Measurements from ENCODE around the gene DACT2. TPM values are rescaled to one million over a fixed set of nuclear protein-coding genes. Genes with fewer than 3 reads are reported as not detected.
A peak's percentile ranks its signal among the peaks of the same experiment; 100 is the strongest.

Gene DACT2
- polyA plus RNA-seq, 2 donors, result 0.83 to 1.2 TPM

DNA sequence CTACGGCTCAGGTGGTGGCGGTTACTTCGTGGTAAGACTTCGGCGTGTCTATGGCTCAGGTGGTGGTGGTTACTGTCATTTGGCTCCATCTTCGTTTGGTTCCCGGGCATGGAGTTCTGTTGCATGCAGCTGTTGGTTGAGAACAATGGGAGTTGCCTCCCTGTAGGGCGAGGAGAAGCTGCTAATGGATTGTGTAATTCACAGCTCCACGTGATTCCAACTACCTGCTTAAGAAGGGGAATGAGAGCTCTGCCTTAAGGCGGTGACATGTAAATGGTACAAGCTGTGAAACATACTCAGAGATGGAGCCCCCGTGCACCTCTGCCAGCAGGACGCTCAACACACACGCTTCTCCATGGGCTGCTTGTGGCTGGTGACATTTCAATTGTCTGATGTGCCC, 12.4 kb upstream of the DACT2 start:
- H3K27me3 ChIP-seq (ENCODE audit: control insufficient read depth in 1 of 2, insufficient read depth in 2 of 2, low read length in 2 of 2), result no peaks in the 10 kb centered on the region
- peaks cover 0 to 3% of the 10 kb centered on the region in 2 donors for H3K4me1 ChIP-seq (ENCODE audit: control insufficient read depth in 2 of 2, insufficient read depth in 2 of 2, low read length in 1 of 2)
- 51 to 54% methylated on average over 13 of the region's 13 CpGs for WGBS, 2 donors
- peak overlapping the region in 1 of 2 donors; percentile 1 for H3K27ac ChIP-seq (ENCODE audit: low read depth in 2 of 2, low read length in 1 of 2)
- H3K9me3 ChIP-seq (ENCODE audit: control insufficient read depth in 2 of 2, insufficient read depth in 1 of 2, low read depth in 1 of 2, low read length in 1 of 2), result peaks cover 0 to 3% of the 10 kb centered on the region in 2 donors
- H3K4me3 ChIP-seq (ENCODE audit: low read depth in 1 of 2, low read length in 2 of 2), result no peak overlapping the region
- no peaks in the 10 kb centered on the region for H3K36me3 ChIP-seq (ENCODE audit: control insufficient read depth in 2 of 2, insufficient read depth in 2 of 2, low read length in 1 of 2)

DNA sequence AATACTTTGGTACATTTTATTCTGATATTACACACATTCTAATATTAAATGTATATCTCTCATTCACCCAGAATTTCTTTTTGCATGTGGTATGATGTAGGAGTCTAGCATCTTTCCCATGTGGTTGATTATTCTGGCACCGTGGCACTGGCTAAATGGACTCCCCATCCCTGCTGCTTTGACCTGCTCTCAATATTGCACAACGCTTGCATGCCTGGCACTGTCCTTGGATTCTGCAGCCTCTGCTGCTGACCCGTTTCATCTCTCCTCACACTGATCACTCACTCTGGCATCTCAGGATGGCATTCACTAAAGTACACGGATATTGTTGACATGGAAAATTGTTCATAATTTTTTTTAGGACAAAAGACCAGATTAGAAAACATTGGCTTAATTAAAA, 11.5 kb upstream of the DACT2 start:
- WGBS, 2 donors, result 82 to 85% methylated on average over 4 of the region's 4 CpGs
- Histone ChIP-seq H3K4me3 (ENCODE audit: low read depth in 1 of 2, low read length in 2 of 2) (no peak overlapping the region), H3K27me3 (ENCODE audit: control insufficient read depth in 1 of 2, insufficient read depth in 2 of 2, low read length in 2 of 2) (no peaks in the 10 kb centered on the region), H3K4me1 (ENCODE audit: control insufficient read depth in 2 of 2, insufficient read depth in 2 of 2, low read length in 1 of 2) (peaks cover 0 to 3% of the 10 kb centered on the region in 2 donors), H3K27ac (ENCODE audit: low read depth in 2 of 2, low read length in 1 of 2) (no peak overlapping the region), H3K36me3 (ENCODE audit: control insufficient read depth in 2 of 2, insufficient read depth in 2 of 2, low read length in 1 of 2) (no peaks in the 10 kb centered on the region), H3K9me3 (ENCODE audit: control insufficient read depth in 2 of 2, insufficient read depth in 1 of 2, low read depth in 1 of 2, low read length in 1 of 2) (peaks cover 0 to 3% of the 10 kb centered on the region in 2 donors)

DNA sequence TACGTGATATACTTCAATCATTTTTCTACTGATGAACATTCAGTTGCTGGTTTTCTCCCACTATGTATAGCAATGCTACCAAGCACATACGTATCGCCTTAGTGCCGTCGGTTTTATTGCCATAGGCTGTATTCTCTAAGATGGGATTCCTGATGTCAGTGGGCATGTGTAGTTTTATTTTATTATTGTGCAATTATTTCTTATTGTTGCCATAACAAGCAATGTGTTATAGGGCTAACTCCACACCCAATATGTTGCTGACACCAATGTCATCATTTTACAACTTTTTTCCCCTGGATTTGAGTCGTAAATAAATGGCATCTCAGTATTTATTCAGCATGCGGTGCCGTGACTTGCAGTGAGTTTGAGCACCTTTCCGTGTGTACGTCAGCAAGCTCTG, 10.8 kb upstream of the DACT2 start:
- H3K4me1 ChIP-seq (ENCODE audit: control insufficient read depth in 2 of 2, insufficient read depth in 2 of 2, low read length in 1 of 2), result peaks cover 0 to 3% of the 10 kb centered on the region in 2 donors
- WGBS, 2 donors, result 90 to 91% methylated on average over 10 of the region's 10 CpGs
- no peak overlapping the region for H3K4me3 ChIP-seq (ENCODE audit: low read depth in 1 of 2, low read length in 2 of 2)
- H3K9me3 ChIP-seq (ENCODE audit: control insufficient read depth in 2 of 2, insufficient read depth in 1 of 2, low read depth in 1 of 2, low read length in 1 of 2), result peaks cover 0 to 3% of the 10 kb centered on the region in 2 donors
- H3K27me3 ChIP-seq (ENCODE audit: control insufficient read depth in 1 of 2, insufficient read depth in 2 of 2, low read length in 2 of 2), result no peaks in the 10 kb centered on the region
- no peaks in the 10 kb centered on the region for H3K36me3 ChIP-seq (ENCODE audit: control insufficient read depth in 2 of 2, insufficient read depth in 2 of 2, low read length in 1 of 2)
- no peak overlapping the region for H3K27ac ChIP-seq (ENCODE audit: low read depth in 2 of 2, low read length in 1 of 2)

DNA sequence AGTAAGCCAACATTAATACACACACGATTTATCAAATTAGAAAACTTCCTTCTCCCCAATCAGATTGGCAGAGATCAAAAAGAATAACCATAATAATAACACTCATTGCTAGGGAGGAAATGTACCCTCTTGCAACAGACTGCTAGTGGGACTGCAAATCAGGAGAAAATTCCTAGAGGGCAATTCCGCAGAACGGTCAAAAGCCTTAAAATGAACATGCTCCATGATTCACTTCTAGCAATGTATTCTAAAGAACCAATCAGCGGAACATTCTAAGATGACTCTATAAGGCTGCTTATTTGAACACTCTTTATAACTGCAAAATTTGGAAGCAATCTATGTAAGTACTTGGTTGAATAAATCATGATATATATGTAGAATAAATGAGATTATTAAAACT, 8.5 kb upstream of the DACT2 start:
- Histone ChIP-seq H3K27ac (ENCODE audit: low read depth in 2 of 2, low read length in 1 of 2) (no peak overlapping the region), H3K9me3 (ENCODE audit: control insufficient read depth in 2 of 2, insufficient read depth in 1 of 2, low read depth in 1 of 2, low read length in 1 of 2) (peaks cover 0 to 3% of the 10 kb centered on the region in 2 donors), H3K36me3 (ENCODE audit: control insufficient read depth in 2 of 2, insufficient read depth in 2 of 2, low read length in 1 of 2) (no peaks in the 10 kb centered on the region), H3K27me3 (ENCODE audit: control insufficient read depth in 1 of 2, insufficient read depth in 2 of 2, low read length in 2 of 2) (no peaks in the 10 kb centered on the region), H3K4me1 (ENCODE audit: control insufficient read depth in 2 of 2, insufficient read depth in 2 of 2, low read length in 1 of 2) (no peaks in the 10 kb centered on the region), H3K4me3 (ENCODE audit: low read depth in 1 of 2, low read length in 2 of 2) (no peak overlapping the region)
- 78 to 90% methylated on average over 4 of the region's 4 CpGs for WGBS, 2 donors

DNA sequence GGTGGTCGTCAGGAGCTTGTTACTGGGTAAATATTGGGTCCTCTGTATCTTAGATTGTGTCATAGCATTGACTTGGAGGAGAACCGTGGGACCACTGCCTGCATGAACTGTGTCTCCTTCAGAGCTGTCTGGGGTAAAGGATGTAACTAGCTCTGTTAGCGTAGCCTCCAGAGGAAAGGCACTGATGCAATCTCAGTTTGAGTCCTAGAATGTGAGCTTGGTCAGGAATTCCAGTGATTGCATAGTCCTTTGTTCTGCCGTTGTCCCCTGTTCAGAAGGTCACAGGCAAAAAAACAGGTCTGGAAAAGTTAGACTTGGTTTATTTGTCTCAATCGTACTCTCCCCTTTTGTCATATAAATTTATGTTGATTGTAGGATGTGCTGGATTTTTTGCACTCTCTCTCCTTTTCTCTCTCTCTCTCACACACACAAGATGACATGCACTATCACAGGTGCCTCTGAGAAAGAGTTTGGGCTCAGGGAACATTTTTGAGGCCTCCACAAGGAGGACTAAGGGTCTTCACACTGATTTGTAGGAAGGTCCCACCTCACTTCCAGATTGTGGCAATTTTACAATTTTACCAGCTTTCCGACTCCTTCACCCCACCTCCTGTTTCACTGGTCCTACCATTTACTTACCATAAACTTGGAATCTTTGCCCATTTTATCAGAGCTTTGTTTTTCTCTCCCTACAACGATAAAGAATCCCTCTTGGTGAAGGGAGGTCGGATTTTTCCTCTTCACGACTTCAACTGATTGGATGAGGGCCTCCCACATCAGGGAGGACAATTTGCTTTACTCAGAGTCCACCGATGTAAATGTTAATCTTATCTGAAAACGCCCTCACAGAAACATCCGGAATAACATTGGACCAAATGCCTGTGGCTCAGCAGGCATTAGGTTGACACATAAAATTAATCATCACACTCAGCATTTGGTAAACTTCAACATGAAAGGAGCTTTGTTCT, 7.0 kb upstream of the DACT2 start:
- 45 to 50% methylated on average over 12 of the region's 12 CpGs for WGBS, 2 donors
- Histone ChIP-seq H3K27me3 (ENCODE audit: control insufficient read depth in 1 of 2, insufficient read depth in 2 of 2, low read length in 2 of 2) (no peaks in the 10 kb centered on the region), H3K9me3 (ENCODE audit: control insufficient read depth in 2 of 2, insufficient read depth in 1 of 2, low read depth in 1 of 2, low read length in 1 of 2) (peaks cover 0 to 3% of the 10 kb centered on the region in 2 donors), H3K36me3 (ENCODE audit: control insufficient read depth in 2 of 2, insufficient read depth in 2 of 2, low read length in 1 of 2) (no peaks in the 10 kb centered on the region), H3K27ac (ENCODE audit: low read depth in 2 of 2, low read length in 1 of 2) (no peak overlapping the region), H3K4me1 (ENCODE audit: control insufficient read depth in 2 of 2, insufficient read depth in 2 of 2, low read length in 1 of 2) (no peaks in the 10 kb centered on the region), H3K4me3 (ENCODE audit: low read depth in 1 of 2, low read length in 2 of 2) (no peak overlapping the region)

DNA sequence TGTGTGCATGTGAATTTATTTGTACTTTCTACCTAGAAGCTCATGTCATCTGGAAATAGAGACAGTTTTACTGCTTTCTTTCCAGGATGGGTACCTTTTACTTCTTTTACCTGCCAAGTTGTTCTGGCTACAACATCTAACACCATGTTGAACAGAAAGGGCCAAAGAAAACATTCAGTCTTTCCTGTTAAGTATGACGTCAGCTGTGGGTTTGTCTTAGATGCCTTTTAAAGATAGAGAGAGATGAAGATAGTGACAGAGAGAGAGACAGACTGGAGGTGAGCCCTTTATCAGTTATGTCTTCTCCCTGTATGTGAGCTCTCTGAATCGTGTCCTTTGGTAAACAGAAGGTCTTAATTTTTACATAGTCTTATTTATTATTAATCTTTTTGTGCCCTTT, 3.4 kb upstream of the DACT2 start:
- 40 to 44% methylated on average over 2 of the region's 2 CpGs for WGBS, 2 donors
- H3K27ac ChIP-seq (ENCODE audit: low read depth in 2 of 2, low read length in 1 of 2), result no peak overlapping the region
- H3K36me3 ChIP-seq (ENCODE audit: control insufficient read depth in 2 of 2, insufficient read depth in 2 of 2, low read length in 1 of 2), result no peaks in the 10 kb centered on the region
- H3K4me1 ChIP-seq (ENCODE audit: control insufficient read depth in 2 of 2, insufficient read depth in 2 of 2, low read length in 1 of 2), result peaks cover 0 to 4% of the 10 kb centered on the region in 2 donors
- no peak overlapping the region for H3K4me3 ChIP-seq (ENCODE audit: low read depth in 1 of 2, low read length in 2 of 2)
- H3K9me3 ChIP-seq (ENCODE audit: control insufficient read depth in 2 of 2, insufficient read depth in 1 of 2, low read depth in 1 of 2, low read length in 1 of 2), result no peaks in the 10 kb centered on the region
- H3K27me3 ChIP-seq (ENCODE audit: control insufficient read depth in 1 of 2, insufficient read depth in 2 of 2, low read length in 2 of 2), result peaks cover 0 to 9% of the 10 kb centered on the region in 2 donors

DNA sequence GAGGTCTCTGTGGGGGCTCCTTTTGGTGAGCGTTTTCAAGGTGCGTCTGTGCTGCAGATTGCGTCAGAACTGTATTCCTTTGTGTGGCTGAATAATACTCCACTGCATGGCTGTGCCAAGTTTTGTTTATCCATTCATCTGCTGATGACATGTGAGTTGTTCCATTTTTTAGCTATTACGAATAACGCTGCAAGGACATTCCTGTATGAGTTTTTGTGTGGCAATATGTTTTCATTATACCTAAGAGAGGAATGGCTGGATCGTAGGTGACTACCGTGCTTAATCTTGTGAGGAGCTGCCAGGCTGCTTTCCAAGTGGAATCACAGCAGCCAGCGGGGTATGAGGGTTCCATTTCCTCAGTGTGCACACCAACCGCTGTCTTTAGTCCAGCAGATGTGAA, 1.1 kb upstream of the DACT2 start:
- peaks cover 0 to 4% of the 10 kb centered on the region in 2 donors for H3K4me1 ChIP-seq (ENCODE audit: control insufficient read depth in 2 of 2, insufficient read depth in 2 of 2, low read length in 1 of 2)
- no peaks in the 10 kb centered on the region for H3K9me3 ChIP-seq (ENCODE audit: control insufficient read depth in 2 of 2, insufficient read depth in 1 of 2, low read depth in 1 of 2, low read length in 1 of 2)
- WGBS, 2 donors, result 79 to 84% methylated on average over 9 of the region's 9 CpGs
- H3K36me3 ChIP-seq (ENCODE audit: control insufficient read depth in 2 of 2, insufficient read depth in 2 of 2, low read length in 1 of 2), result no peaks in the 10 kb centered on the region
- H3K27me3 ChIP-seq (ENCODE audit: control insufficient read depth in 1 of 2, insufficient read depth in 2 of 2, low read length in 2 of 2), result peaks cover 0 to 9% of the 10 kb centered on the region in 2 donors
- no peak overlapping the region for H3K4me3 ChIP-seq (ENCODE audit: low read depth in 1 of 2, low read length in 2 of 2)
- no peak overlapping the region for H3K27ac ChIP-seq (ENCODE audit: low read depth in 2 of 2, low read length in 1 of 2)

DNA sequence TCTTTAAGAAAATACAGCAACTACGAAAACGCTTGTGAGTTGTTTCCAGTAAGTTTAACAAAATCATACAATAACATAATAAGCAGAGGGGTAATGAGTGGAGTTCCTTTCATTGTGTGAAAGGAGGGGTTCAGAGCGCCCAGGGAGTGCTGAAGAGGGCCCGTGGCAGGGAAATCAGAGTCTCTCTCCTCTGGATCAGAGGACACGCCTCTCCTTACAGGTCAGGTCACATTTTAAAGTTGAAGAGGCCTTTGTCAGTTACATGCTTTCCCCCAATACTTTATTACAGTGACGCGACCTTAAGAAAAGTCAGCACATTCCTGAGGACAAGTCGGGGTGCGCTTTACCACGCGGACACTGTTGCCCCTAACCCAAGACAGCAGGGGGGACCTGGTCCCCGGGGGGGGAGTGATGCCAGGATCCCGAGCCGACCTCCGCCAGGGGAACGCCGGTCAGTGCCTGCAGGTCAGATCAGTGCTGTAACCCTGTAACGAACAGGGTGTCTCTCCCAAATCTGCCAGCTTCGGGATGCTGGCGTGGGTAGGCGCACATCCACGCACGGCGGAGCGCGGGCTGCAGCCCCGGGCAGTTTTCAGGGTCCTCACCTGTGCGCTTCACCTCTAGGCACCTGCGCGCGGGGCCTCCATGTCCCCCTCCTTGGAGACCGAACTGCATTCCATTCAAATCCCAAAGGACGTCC, 848 bp downstream of the DACT2 start:
- H3K9me3 ChIP-seq (ENCODE audit: control insufficient read depth in 2 of 2, insufficient read depth in 1 of 2, low read depth in 1 of 2, low read length in 1 of 2), result no peaks in the 10 kb centered on the region
- H3K27ac ChIP-seq (ENCODE audit: low read depth in 2 of 2, low read length in 1 of 2), result peak overlapping the region in 1 of 2 donors; percentile 0
- peaks cover 8 to 10% of the 10 kb centered on the region in 2 donors for H3K4me1 ChIP-seq (ENCODE audit: control insufficient read depth in 2 of 2, insufficient read depth in 2 of 2, low read length in 1 of 2)
- 14 to 15% methylated on average over 33 of the region's 33 CpGs for WGBS, 2 donors
- H3K27me3 ChIP-seq (ENCODE audit: control insufficient read depth in 1 of 2, insufficient read depth in 2 of 2, low read length in 2 of 2), result peaks cover 0 to 9% of the 10 kb centered on the region in 2 donors
- peak overlapping the region; percentile 33 to 44 for H3K4me3 ChIP-seq (ENCODE audit: low read depth in 1 of 2, low read length in 2 of 2)
- H3K36me3 ChIP-seq (ENCODE audit: control insufficient read depth in 2 of 2, insufficient read depth in 2 of 2, low read length in 1 of 2), result no peaks in the 10 kb centered on the region

DNA sequence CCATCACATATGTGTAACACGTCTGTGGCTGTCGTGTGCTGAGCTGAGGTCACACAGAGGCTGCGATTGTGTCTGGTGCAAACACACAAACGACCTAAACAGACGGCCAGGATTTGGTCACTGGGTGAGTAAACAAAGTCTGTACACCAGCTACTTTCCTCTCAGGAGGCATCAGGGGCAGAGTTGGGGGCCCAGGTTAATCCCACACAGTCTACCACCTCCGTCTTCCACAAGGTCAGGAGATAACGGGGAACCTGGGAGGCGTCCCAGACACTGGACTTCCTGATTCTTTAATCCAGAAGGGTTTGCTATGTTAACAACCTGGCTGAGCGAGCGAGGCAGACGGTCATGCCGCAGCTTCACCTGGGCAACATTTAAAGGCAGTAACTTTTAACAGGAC, 1.5 kb downstream of the DACT2 start:
- Histone ChIP-seq H3K4me1 (ENCODE audit: control insufficient read depth in 2 of 2, insufficient read depth in 2 of 2, low read length in 1 of 2) (peaks cover 8 to 10% of the 10 kb centered on the region in 2 donors), H3K36me3 (ENCODE audit: control insufficient read depth in 2 of 2, insufficient read depth in 2 of 2, low read length in 1 of 2) (no peaks in the 10 kb centered on the region)

More for the DNA sequence above, 1.5 kb downstream of the DACT2 start:
- Histone ChIP-seq H3K4me3 (ENCODE audit: low read depth in 1 of 2, low read length in 2 of 2) (no peak overlapping the region), H3K27me3 (ENCODE audit: control insufficient read depth in 1 of 2, insufficient read depth in 2 of 2, low read length in 2 of 2) (peaks cover 0 to 9% of the 10 kb centered on the region in 2 donors), H3K27ac (ENCODE audit: low read depth in 2 of 2, low read length in 1 of 2) (peak overlapping the region in 1 of 2 donors; percentile 54), H3K9me3 (ENCODE audit: control insufficient read depth in 2 of 2, insufficient read depth in 1 of 2, low read depth in 1 of 2, low read length in 1 of 2) (no peaks in the 10 kb centered on the region)
- 33 to 35% methylated on average over 12 of the region's 12 CpGs for WGBS, 2 donors

All from esophagus (tissue), 2 donors.